ENCODE data around the gene FBXL13.
"Not testable (repeated sequence)": the region's sequence is repeated elsewhere in the genome, so short reads cannot be mapped to it uniquely, and the experiment has no call there.

The FBXL13 gene

GRCh38 chr7:103074519-103075336, at the start of gene FBXL13, which contains the start of gene ARMC10:
Gene FBXL13 (minus strand): TSS chr7:103074796.
Gene ARMC10 (plus strand): TSS chr7:103075140. CDS start chr7:103075273, 133 bp downstream.
- peak; percentile 82 to 88 for DNase-seq (ENCODE audit: low read depth in 1 of 2, low spot score in 1 of 2)

DNA sequence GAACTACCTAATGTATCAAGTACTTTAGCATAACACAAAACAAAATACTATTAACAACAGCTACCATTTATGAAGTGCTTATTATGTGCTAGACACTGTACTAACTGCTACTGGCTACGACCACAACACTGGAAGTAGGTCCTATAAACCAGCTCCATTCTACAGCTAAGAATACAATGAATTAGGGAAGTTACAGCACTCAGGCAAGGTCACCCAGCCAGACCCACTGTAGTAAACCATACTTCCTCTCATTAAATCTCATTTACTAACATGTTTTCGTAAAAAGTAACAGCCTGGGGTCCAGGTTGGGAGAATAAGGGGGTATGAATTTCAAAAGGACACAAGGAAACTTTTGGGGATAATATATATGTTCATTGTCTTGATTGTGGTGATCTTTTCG, 48.9 kb upstream of the FBXL13 start:
- no peak for DNase-seq (ENCODE audit: low read depth in 1 of 2, low spot score in 1 of 2)

DNA sequence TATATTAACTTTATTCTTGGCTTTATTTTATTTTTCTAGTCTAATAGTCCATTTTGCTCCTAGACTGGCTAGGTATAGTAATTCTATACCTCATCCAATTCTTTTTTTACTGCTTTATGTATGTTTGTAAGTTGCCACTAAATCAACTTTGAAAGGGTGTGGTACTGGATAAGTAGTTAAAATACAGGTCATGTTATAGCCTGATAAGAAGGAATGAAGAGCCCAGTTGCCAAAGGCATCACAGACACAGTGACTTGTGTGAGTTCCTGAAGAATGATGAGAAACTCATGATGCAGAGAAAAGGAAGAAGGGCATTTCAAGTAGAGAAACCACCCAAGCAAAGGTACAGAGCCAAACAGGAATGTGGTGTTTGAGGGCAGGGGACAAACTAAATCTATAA, 47.0 kb upstream of the FBXL13 start:
- no peak for DNase-seq (ENCODE audit: low read depth in 1 of 2, low spot score in 1 of 2)

DNA sequence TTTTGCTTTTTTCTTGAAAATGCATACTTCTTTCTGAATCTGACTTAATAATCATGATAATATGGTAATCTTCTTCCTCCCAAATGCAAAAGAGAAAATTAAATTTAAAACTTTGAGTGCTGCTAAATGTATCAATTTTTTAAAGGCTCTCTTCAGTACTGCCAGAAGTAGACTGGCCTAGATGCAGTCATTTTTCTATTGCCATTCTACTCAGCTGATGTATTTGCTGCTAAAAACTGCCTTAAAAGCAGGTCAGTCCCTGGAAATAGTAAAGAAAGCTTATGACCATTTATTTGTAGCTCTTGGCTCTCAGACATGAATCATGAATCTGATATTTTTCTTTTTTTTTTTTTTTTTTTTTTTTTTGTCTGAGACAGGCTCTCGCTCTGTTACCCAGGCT, 45.8 kb upstream of the FBXL13 start:
- no peak for DNase-seq (ENCODE audit: low read depth in 1 of 2, low spot score in 1 of 2)

DNA sequence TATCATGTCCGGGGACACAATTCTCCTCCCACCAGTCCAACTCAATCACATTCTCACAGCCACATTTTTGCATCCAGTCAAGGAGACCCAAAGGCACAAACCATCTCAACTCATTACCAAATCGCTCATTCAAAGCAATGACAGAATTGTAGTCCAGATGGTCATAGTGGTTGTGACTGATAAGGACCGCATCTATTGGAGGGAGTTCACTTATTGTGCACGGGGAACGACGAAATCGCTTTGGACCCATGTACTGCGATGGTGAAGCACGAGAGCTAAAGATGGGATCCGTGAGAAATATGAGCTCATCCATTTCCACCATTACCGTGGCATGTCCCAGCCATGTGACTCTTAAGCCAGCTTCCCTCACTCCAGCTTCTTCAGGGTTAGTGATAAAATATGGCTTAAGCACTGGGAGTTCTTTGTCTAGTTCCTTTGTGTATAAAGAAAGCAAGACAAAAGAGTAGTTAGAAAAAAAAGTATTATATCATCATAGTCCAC, 45.2 kb upstream of the FBXL13 start:
- no peak for DNase-seq (ENCODE audit: low read depth in 1 of 2, low spot score in 1 of 2)

GRCh38 chr7:103117465-103117864, 42.9 kb upstream of the FBXL13 start:
- no peak for DNase-seq (ENCODE audit: low read depth in 1 of 2, low spot score in 1 of 2)

- no peak for DNase-seq (ENCODE audit: low read depth in 1 of 2, low spot score in 1 of 2)
These were observed 42.4 kb upstream of the FBXL13 start for GRCh38 chr7:103116991-103117390.

DNA sequence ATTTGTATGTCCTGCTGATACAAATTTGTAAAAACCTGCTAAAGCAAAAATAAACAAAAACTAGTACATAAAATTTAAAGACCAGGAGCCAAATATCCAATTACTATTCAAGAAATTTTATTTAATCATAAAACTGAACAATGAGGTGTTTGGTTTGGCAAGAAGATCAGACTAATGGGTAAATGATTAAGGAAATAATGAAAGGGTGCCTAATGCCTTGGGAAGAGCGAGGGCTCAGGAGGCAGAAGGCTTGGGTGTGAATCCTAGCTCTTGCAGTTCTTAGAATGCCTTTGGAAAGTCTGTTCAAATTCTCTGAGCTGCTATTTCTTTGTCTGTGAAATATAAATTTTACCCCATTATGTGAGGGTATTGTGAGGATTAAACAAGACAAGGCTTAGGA, 41.9 kb upstream of the FBXL13 start:
- DNase-seq (ENCODE audit: low read depth in 1 of 2, low spot score in 1 of 2): no peak

DNA sequence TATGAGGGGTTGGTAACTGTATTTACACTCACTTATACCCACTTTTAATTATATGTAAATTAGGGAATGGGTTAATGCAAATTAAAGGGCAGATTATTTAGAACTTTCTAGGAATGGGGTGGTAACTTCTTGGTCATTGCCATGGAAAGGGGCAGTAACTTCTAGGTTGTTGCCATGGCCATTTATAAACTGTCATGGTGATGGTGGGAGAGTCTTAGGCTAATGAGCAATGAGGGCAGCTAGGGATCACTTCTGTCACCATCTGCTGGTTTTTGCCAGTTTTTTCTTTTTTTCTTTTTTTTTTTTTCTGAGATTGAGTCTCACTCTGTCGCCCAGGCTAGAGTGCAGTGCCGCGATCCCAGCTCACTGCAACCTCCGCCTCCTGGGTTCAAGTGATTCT, 41.2 kb upstream of the FBXL13 start:
- DNase-seq (ENCODE audit: low read depth in 1 of 2, low spot score in 1 of 2): no peak

DNA sequence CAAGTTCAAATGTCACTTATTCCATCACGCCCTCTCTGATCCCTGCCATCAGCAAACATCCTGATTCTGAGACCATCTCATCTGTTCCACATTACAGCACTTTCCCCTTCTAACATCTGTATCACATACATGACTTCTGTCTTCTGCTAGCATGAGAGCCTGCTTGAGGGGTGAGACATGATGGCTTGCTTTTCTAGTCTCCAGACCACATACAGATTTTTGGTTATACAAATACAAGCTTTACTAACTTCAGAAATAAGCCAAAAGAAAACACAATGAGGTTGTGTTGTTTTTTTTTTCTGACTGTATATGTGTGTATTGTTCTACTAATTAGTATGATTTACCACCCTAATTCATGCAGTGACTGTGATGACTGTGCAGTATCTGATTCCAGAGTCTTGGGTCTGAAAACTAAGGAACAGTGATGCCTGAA, 40.0 kb upstream of the FBXL13 start:
- DNase-seq (ENCODE audit: low read depth in 1 of 2, low spot score in 1 of 2): no peak

GRCh38 chr7:103113164-103113563, 38.6 kb upstream of the FBXL13 start:
- DNase-seq (ENCODE audit: low read depth in 1 of 2, low spot score in 1 of 2): no peak

DNA sequence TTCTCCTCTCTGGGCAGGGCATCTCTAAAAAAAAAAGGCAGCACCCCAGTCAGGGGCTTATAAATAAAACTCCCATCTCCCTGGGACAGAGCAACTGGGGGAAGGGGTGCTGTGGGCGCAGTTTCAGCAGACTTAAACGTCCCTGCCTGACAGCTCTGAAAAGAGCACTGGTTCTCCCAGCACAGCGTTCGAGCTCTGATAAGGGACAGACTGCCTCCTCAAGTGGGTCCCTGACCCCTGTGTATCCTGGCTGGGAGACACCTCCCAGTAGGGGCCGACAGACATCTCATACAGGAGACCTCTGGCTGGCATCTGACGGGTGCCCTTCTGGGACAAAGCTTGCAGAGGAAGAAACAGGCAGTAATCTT, 32.1 kb upstream of the FBXL13 start:
- not testable (repeated sequence) for DNase-seq (ENCODE audit: low read depth in 1 of 2, low spot score in 1 of 2)

- DNase-seq (ENCODE audit: low read depth in 1 of 2, low spot score in 1 of 2): no peak
These were observed 31.6 kb upstream of the FBXL13 start for GRCh38 chr7:103106005-103106702.

- no peak for DNase-seq (ENCODE audit: low read depth in 1 of 2, low spot score in 1 of 2)
These were observed 26.9 kb upstream of the FBXL13 start for GRCh38 chr7:103101543-103101942.

GRCh38 chr7:103100348-103100747, 25.8 kb upstream of the FBXL13 start:
- no peak for DNase-seq (ENCODE audit: low read depth in 1 of 2, low spot score in 1 of 2)

GRCh38 chr7:103097041-103097440, 22.4 kb upstream of the FBXL13 start:
- no peak for DNase-seq (ENCODE audit: low read depth in 1 of 2, low spot score in 1 of 2)

- DNase-seq (ENCODE audit: low read depth in 1 of 2, low spot score in 1 of 2): not testable (repeated sequence)
These were observed 21.0 kb upstream of the FBXL13 start for GRCh38 chr7:103095558-103095957.

- no peak for DNase-seq (ENCODE audit: low read depth in 1 of 2, low spot score in 1 of 2)
These were observed 19.5 kb upstream of the FBXL13 start for GRCh38 chr7:103094102-103094501.

DNA sequence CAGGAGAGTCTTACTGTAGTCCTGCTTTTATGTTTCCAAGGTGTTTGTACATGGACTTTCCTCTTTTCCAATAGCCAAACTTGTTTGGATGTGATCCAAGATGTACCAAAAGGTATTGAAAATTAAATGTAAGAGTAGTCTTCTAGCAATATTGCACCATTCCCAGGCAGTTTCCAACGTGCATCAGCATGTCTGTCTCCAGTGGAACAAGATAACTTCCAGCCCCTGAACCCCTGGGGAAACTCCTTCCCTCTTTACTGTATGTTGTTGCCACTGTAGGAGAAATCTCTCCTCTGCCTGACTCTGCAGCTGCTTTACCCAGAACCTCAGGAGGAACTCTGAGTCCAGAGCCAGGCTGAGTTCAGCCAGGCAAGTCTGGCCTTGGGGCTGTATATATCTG, 18.8 kb upstream of the FBXL13 start:
- no peak for DNase-seq (ENCODE audit: low read depth in 1 of 2, low spot score in 1 of 2)

DNA sequence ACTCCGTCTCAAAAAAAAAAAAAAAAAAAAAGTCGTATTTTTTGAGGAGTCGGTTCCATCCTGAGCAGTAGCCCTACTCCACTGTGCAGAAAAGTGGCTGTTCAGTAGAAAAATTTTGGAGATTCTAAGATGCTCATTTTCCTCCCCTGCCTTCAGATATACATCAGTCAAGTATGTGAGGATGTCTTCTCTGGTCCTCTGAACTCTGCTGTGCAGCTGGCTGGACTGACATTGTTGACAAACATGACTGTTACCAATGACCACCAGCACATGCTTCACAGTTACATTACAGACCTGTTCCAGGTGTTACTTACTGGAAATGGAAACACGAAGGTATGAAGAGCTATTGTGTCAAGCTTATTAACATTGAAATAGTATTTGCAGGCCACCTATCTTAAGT, 17.7 kb upstream of the FBXL13 start:
- DNase-seq (ENCODE audit: low read depth in 1 of 2, low spot score in 1 of 2): not testable (repeated sequence)

DNA sequence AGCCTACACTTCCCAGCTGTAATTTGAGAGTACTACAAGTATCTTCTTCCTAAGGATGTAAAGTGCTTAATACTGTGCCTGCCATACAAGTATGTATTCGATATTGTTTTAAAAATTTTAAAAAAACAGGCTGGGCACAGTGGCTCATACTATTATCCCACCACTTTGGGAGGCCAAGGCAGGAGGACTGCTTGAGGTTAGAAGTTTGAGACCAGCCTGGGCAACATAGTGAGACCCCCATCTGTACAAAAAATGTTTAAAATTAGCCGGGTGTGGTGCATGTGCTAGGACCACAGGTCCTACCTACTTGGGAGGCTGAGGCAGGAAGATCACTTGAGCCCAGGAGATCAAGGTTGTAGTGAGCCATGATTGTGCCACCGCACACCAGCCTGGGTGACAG, 8.6 kb upstream of the FBXL13 start:
- no peak for DNase-seq (ENCODE audit: low read depth in 1 of 2, low spot score in 1 of 2)

DNA sequence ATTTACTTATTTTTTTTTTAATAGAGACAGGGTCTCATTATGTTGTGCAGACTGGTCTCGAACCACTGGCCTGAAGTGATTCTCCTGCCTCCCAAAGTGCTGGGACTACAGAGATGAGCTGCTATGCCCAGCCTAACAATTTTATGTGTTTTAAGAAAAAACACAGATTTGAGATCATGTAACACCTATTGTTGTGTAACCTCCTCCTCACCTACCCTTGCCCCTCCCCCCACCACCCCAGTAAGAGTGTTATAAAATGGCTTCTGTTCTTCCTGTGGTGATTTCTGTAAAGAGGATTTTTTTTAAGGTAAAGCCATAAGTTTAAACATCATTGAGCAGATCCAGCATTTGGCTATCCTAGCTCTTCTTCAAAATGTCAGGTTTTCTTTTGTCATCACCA, 7.9 kb upstream of the FBXL13 start:
- no peak for DNase-seq (ENCODE audit: low read depth in 1 of 2, low spot score in 1 of 2)
